Skeletal muscle tissue (tissue), 4 donors: Measurements from ENCODE around the gene RAPGEF6. TPM values are rescaled to one million over a fixed set of nuclear protein-coding genes. Genes with fewer than 3 reads are reported as not detected.

Source experiments
- H3K27ac ChIP-seq: one replicate; pipeline ENCODE4 v1.7.0; 2013; ENCODE audit warnings: mild to moderate bottlenecking, low read depth, low read length, inconsistent platforms
- H3K27me3 ChIP-seq, 3 donors: one replicate each; pipeline ENCODE4 v1.7.0; 2013; ENCODE audit warnings: low read length in 3 of 3; ENCODE audit not compliant: control insufficient read depth in 3 of 3, insufficient read depth in 3 of 3
- H3K36me3 ChIP-seq, 3 donors: one replicate each; pipeline ENCODE4 v1.7.0; 2013; ENCODE audit warnings: low read length in 3 of 3; ENCODE audit not compliant: control insufficient read depth in 3 of 3, insufficient read depth in 3 of 3
- H3K4me1 ChIP-seq, 3 donors: one replicate each; pipeline ENCODE4 v1.7.0; 2013; ENCODE audit warnings: low read length in 3 of 3, mild to moderate bottlenecking in 3 of 3; ENCODE audit not compliant: control insufficient read depth in 3 of 3, insufficient read depth in 3 of 3
- H3K4me3 ChIP-seq, 3 donors: one replicate each; pipeline ENCODE4 v1.7.0; 2013; ENCODE audit warnings: low read length in 3 of 3
- H3K9ac ChIP-seq, 3 donors: one replicate each; pipeline ENCODE4 v1.7.0; 2013; ENCODE audit warnings: low read length in 3 of 3, mild to moderate bottlenecking in 3 of 3, moderate library complexity in 2 of 3, low read depth in 1 of 3
- H3K9me3 ChIP-seq, 3 donors: one replicate each; pipeline ENCODE4 v1.7.0; 2013; ENCODE audit warnings: low read length in 3 of 3; ENCODE audit not compliant: control insufficient read depth in 3 of 3
- total RNA-seq: library from RNA; depleted of rRNA; stranded (reverse); fragments of >200 nt; gene quantifications from one replicate; pipeline ENCODE4 v1.2.3, GENCODE V29; 2014
- donor health status: Osteomylitis.

Gene RAPGEF6
- total RNA-seq, 1 donor from 2014 or later = 29.7 TPM

GRCh38 chr5:131613423-131613822 is 21.6 kb downstream of the RAPGEF6 start:
- peaks cover 3 to 17% (median 12%) of the 10 kb centered on the region in 3 donors for H3K4me1 ChIP-seq
- no peak overlapping the region for H3K4me3 ChIP-seq
- H3K36me3 ChIP-seq = no peaks in the 10 kb centered on the region
- H3K27ac ChIP-seq = no peak overlapping the region
- no peaks in the 10 kb centered on the region for H3K9me3 ChIP-seq
- H3K27me3 ChIP-seq = no peaks in the 10 kb centered on the region
- no peak overlapping the region for H3K9ac ChIP-seq

GRCh38 chr5:131611064-131611381 is 24.0 kb downstream of the RAPGEF6 start:
- peaks cover 21 to 28% (median 22%) of the 10 kb centered on the region in 3 donors for H3K4me1 ChIP-seq
- H3K9ac ChIP-seq = no peak overlapping the region
- no peaks in the 10 kb centered on the region for H3K27me3 ChIP-seq
- no peak overlapping the region for H3K4me3 ChIP-seq
- H3K27ac ChIP-seq = no peak overlapping the region
- no peaks in the 10 kb centered on the region for H3K9me3 ChIP-seq
- H3K36me3 ChIP-seq = no peaks in the 10 kb centered on the region

GRCh38 chr5:131610198-131611063 is 24.6 kb downstream of the RAPGEF6 start:
- Histone ChIP-seq H3K4me3 (no peak overlapping the region), H3K27me3 (no peaks in the 10 kb centered on the region), H3K36me3 (no peaks in the 10 kb centered on the region), H3K9me3 (no peaks in the 10 kb centered on the region), H3K27ac (no peak overlapping the region), H3K9ac (no peak overlapping the region), H3K4me1 (peaks cover 21 to 28% (median 22%) of the 10 kb centered on the region in 3 donors)

DNA sequence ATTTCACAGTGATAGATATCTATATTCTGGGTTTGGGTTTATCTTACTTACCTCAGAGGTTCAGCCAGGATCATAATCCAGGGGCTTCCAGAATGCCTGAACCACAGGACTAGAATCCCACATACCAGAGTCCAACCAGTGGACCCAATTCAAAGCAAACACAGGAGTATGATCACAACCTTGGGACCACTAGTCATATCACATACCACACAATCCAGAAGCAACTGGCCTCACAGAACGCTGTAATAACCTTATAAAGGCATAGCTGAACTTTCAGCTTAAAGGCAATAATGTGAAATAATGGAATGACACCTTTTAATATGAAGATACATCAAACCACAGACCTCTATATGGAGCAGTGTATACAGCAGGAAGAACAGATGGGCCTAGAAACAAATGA is 25.3 kb downstream of the RAPGEF6 start:
- H3K9me3 ChIP-seq = no peaks in the 10 kb centered on the region
- peaks cover 20 to 26% (median 21%) of the 10 kb centered on the region in 3 donors for H3K4me1 ChIP-seq
- H3K36me3 ChIP-seq = no peaks in the 10 kb centered on the region
- H3K27ac ChIP-seq = no peak overlapping the region
- H3K4me3 ChIP-seq = no peak overlapping the region
- no peak overlapping the region for H3K9ac ChIP-seq
- no peaks in the 10 kb centered on the region for H3K27me3 ChIP-seq

GRCh38 chr5:131608597-131608996 is 26.4 kb downstream of the RAPGEF6 start:
- Histone ChIP-seq H3K27me3 (no peaks in the 10 kb centered on the region), H3K27ac (no peak overlapping the region), H3K4me3 (no peak overlapping the region), H3K9ac (no peak overlapping the region), H3K36me3 (no peaks in the 10 kb centered on the region), H3K4me1 (peaks cover 16 to 21% (median 20%) of the 10 kb centered on the region in 3 donors), H3K9me3 (no peaks in the 10 kb centered on the region)

DNA sequence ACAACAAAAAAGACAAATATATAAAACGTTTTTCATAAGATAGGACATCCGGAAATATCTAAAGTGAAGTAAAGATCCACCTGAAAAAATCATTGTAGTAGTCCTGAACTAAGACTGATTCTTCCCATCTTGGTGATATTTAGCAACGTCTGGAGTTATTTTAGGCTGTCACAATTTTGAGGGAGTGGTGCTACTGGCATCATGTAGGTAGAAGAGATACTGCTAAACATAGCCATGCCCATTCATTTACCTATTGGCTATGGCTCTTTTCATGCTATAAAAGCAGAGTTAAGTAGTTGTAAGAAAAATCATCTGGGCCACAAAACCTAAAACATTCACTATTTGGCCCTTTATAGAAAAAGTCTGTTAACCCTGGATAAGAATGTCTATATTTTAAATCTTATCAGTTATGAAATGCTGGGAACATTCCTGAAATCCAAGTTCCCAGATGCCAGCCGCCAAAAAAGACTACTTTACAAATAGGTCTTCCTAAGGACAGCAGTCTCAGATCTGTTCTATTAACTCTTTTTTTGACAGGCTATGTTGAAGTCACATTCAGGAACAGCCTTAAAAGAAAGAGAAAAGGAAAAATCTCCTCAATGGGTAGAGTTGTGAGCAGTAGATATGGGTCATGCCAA is 27.0 kb downstream of the RAPGEF6 start:
- Histone ChIP-seq H3K4me1 (peaks cover 16 to 21% (median 20%) of the 10 kb centered on the region in 3 donors), H3K27ac (no peak overlapping the region)

GRCh38 chr5:131607418-131607817 is 27.6 kb downstream of the RAPGEF6 start:
- peaks cover 16 to 21% (median 20%) of the 10 kb centered on the region in 3 donors for H3K4me1 ChIP-seq
- peaks cover 0 to 2% (median 0%) of the 10 kb centered on the region in 3 donors for H3K36me3 ChIP-seq
- no peak overlapping the region for H3K27ac ChIP-seq
- no peak overlapping the region for H3K9ac ChIP-seq
- H3K27me3 ChIP-seq = no peaks in the 10 kb centered on the region
- H3K9me3 ChIP-seq = no peaks in the 10 kb centered on the region
- H3K4me3 ChIP-seq = no peak overlapping the region

More for the DNA sequence above, 27.0 kb downstream of the RAPGEF6 start:
- Histone ChIP-seq H3K27me3 (no peaks in the 10 kb centered on the region), H3K9ac (no peak overlapping the region), H3K9me3 (no peaks in the 10 kb centered on the region), H3K36me3 (no peaks in the 10 kb centered on the region), H3K4me3 (no peak overlapping the region)

DNA sequence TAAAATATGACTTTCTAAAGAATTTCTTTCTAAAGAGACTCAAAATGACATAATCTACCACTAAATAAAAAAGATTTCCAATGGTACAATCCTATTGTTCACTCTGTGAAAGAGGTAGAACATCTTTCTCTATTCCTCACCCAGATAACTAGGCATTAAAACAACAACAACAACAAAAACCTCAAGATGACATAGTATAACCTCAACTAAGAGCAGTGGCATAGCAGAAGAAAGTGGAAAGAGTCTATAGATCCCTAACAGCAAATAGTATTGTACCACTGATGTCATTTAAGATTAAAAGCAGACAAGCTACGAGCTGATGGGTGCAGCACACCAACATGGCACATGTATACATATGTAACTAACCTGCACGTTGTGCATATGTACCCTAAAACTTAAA is 29.9 kb downstream of the RAPGEF6 start:
- Histone ChIP-seq H3K27ac (no peak overlapping the region), H3K4me1 (peaks cover 12 to 21% (median 15%) of the 10 kb centered on the region in 3 donors), H3K9me3 (no peaks in the 10 kb centered on the region)

DNA sequence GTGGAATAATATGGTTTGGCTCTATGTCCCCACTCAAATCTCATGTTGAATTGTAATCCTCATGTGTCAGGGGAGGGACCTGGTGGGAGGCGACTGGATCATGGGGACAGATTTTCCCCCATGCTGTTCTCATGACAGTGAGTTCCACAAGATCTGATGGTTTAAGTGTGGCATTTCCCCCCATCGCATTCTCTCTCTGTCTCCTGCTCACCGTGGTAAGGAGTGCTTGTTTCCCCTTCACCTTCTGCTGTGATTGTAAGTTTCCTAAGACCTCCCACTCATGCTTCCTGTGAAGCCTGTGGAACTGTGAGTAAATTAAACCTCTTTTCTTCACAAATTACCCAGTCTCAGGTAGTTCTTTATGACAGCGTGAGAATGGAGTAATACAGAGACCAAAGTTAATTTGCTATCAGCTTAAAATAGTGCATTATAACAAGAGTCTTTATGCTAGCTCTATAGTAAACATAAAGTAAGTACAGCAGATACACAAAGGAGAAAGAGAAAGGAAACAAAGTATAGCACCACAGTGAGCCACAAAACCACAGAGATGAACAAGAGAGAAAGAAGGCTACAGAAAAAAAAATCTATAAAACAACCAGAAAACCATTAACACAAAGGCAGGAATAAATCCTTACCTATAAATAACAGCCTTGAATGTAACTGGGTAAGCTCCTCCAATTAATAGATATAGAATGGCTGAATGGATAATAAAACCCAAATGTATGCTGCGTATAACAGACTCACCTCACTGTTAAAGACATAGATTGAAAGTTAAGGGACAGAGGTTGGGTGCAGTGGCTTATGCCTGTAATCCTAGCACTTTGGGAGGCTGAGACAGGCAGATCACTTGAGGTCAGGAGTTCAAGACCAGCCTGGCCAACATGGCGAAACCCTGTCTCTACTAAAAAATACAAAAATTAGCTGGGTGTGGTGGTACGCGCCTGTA is 39.7 kb downstream of the RAPGEF6 start:
- no peaks in the 10 kb centered on the region for H3K27me3 ChIP-seq
- no peaks in the 10 kb centered on the region for H3K36me3 ChIP-seq
- H3K27ac ChIP-seq = no peak overlapping the region
- no peak overlapping the region for H3K9ac ChIP-seq
- no peaks in the 10 kb centered on the region for H3K9me3 ChIP-seq
- no peak overlapping the region for H3K4me3 ChIP-seq
- peaks cover 0 to 4% (median 0%) of the 10 kb centered on the region in 3 donors for H3K4me1 ChIP-seq

More for the DNA sequence above, 29.9 kb downstream of the RAPGEF6 start:
- H3K9ac ChIP-seq = no peak overlapping the region
- H3K27me3 ChIP-seq = no peaks in the 10 kb centered on the region
- no peak overlapping the region for H3K4me3 ChIP-seq
- peaks cover 0 to 2% (median 0%) of the 10 kb centered on the region in 3 donors for H3K36me3 ChIP-seq
